HG03095 (cell line): ENCODE data around the gene TGFB2.
"Not testable (repeated sequence)": the region's sequence is repeated elsewhere in the genome, so short reads cannot be mapped to it uniquely, and the experiment has no call there.

ENCODE experiments used
- ATAC-seq: cut with Tn5 transposase; IDR thresholded peaks from one replicate; pipeline ENCODE4 v1.9.1; 2021; ENCODE audit warnings: moderate library complexity; ENCODE audit not compliant: unreplicated experiment

Gene TGFB2

DNA sequence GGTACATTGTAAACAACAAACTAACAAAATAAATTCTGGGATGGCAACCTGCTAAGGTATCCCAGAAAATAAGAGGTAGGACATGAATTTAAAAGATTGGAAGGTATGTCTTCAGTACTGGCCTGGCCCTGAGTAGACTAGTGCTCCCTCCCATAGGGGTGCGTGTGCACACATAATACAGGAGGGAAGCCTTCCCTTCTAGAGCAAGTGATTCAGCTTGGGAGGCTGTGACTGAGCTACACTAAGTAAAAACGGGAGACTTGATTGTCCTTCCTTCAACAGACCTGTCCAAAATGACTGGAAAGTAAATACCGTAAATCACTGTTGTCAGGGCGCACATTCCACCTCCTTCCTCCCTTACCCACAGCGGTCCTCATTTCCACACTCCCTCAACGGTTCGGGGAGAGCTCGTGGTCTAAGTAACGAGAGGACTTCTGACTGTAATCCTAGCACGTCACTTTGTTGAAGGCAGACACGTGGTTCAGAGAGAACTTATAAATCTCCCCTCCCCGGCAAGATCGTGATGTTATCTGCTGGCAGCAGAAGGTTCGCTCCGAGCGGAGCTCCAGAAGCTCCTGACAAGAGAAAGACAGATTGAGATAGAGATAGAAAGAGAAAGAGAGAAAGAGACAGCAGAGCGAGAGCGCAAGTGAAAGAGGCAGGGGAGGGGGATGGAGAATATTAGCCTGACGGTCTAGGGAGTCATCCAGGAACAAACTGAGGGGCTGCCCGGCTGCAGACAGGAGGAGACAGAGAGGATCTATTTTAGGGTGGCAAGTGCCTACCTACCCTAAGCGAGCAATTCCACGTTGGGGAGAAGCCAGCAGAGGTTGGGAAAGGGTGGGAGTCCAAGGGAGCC is at the start of gene TGFB2:
TSS of gene TGFB2 (plus strand) at position 523 of the 859 bp plus-strand sequence. CDS start 1,366 bp downstream, outside the sequence.
- ATAC-seq = peak; percentile 33

GRCh38 chr1:218296162-218296561 is 49.0 kb upstream of the TGFB2 start:
- no peak for ATAC-seq

DNA sequence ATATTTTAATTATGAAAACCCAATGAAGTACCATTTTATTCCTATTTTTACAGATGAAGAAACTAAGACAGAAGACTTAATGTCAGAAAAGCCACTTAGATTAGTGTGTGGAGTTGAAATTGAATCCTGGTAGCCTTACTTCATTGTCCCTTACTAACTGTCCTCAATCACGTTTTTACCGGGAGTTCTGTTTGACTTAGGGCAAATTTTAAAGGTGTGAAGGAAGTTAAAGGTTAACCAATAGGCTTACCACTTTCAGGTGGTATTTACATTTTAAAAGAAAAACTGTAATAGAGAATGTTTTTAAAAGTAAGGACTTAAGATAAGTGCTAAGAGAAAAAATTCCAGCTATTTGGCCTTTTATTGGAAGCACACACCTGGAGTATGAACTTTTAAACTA is 47.7 kb upstream of the TGFB2 start:
- no peak for ATAC-seq

DNA sequence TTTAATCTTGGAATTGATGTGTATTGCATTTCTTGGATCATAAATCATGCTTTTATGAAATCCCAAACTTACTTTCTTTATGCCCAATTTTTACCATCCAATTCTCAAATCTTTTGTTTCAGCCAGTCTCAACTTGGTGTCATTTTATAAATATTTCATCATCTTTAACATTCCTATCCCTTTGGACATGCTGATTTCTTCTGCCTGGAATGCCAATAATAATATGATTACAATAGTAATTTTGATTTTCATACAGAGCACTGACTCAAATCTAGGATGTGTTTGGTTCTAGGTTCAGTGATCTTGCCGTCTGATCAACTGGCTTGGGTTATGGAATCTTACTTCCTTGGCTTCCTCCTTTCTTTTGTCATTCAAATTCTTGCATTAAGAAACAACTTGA is 47.3 kb upstream of the TGFB2 start:
- ATAC-seq = no peak

GRCh38 chr1:218298398-218298797 is 46.7 kb upstream of the TGFB2 start:
- ATAC-seq = no peak

DNA sequence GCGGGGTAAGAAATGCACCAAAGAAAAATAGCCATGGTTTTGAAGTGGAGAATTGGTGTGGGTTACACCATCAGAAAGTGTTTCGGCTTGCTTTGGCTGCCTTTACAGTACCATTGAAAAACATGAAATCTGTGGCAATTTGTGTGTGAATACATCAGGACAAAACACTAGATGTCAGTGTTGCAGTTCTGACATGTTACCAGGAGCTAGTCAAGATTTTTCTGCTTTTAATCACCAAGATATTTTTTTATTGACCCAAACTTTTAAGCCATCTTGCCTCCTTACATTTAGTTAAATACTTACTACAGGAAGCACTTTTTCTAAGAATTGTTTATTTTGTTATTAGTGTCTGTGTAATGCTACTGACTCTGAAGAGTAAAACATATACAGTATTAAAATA is 45.7 kb upstream of the TGFB2 start:
- ATAC-seq = no peak

DNA sequence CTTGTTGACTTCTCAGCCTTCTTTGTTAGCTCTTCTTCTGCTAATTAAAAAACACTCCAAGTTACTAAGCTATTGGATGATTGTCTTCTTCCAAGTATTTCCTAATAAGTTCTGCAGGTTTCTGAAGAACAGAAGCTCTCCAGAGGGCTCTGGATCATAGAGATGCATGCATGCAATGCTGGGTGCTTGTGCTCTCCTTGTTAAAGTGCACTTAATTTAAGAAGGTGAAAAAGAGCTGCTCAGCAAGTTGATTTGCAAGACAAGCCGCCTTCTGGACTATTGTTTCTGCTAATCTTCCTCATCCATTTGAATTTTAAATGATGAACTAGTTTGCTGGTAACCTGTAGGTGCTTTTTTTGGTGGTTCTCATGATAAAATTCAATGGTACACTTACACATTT is 43.9 kb upstream of the TGFB2 start:
- no peak for ATAC-seq

- ATAC-seq = no peak
Measured at GRCh38 chr1:218302155-218302554, 43.0 kb upstream of the TGFB2 start.

DNA sequence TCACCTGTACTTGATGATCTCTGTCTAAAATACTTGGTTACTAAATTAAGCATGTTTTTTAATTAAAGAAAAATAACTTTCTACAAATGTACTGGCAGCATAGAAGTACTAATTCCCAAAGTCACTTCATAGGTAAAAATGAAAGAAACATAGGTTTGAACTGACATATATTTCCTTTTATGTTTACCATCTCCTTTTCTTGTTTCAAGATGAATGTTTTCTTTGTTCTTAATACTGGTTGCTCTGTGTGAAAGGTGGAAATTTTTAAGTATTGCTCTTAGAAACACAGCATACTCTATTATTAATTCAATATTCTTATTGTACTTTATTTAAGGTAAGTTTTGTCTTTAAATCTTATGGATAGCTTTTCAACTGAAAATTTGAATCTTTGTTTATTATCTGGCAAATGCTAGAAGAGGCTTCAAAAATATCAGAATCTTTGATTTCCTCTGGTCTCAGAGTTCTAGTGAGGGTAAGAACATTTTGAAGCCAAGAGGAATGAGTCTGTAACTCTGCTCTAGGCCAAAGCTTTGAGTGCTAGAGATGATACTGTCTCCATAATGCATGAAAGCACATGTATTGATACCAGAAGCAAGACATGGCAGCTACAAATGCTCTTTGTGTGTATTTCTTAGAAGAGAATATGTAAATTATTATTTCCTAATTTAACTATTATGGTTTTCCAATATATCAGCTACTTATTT is 41.8 kb upstream of the TGFB2 start:
- ATAC-seq = no peak

- ATAC-seq = no peak
Measured at GRCh38 chr1:218304281-218305039, 40.7 kb upstream of the TGFB2 start.

DNA sequence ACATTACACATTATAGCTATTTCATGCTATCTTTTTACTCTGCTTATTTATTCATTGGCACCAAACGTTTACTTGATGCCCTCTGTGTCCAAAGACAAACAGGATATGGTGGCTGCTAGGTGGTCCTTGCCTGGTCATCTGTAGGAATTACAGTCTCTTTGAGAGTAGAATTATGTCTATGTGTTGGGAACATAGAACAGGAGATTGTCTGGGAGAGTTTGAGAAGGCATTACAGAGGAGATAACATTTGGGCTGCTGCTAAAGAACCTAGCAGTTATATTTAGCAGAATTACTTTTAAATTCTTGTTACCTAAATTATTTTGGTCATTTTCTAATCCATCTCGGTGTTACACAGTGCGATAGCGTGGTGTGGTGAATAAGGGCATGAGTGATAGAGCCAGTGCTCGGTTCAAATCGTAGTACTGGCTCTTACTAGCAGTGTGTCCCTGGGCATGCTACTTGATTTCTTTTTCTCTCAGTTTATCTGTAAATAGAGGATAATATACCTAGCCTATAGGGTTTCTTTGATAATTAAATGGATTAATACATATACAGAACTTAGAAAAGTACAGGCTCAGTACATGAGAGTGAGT is 39.6 kb upstream of the TGFB2 start:
- ATAC-seq = no peak

DNA sequence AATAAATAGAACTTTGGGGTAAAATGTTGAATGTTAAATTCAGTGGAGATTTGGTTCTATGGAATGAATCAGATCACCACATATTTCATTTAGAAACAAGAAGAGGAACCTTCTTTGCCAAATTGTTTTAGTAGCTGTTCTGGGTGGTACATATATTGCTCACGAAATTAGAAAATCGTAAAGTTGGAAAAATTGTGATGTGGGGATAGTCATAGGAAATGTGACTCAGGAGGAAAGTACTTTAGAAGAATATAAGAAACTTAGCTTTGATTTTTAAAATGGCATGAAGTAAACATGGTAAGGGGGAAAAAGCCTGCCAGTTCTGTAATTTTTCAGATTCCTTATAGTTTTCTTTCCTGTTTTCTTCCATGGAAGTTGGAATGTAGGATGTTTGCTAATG is 32.6 kb upstream of the TGFB2 start:
- no peak for ATAC-seq

GRCh38 chr1:218314316-218314715 is 30.8 kb upstream of the TGFB2 start:
- no peak for ATAC-seq

DNA sequence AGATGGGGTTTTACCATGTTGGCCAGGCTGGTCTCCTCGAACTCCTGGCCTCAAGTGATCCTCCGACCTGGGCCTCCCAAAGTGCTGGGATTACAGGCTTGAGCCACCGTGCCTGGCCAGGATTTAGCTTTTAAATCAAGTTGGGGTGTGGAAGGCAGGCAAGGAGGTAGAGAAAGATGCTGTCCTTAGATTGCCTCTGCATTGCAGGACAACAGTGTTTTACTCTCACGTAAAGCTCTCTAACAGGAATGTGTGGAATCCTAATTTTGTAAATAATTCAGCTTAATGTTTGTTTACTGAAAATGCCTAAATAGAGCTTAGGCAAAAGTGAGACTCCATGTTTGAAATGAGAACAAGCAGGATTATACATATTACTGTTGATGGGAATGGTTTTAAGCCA is 29.5 kb upstream of the TGFB2 start:
- ATAC-seq = no peak

GRCh38 chr1:218317061-218317460 is 28.1 kb upstream of the TGFB2 start:
- no peak for ATAC-seq

- not testable (repeated sequence) for ATAC-seq
Measured at GRCh38 chr1:218320182-218320581, 25.0 kb upstream of the TGFB2 start.

DNA sequence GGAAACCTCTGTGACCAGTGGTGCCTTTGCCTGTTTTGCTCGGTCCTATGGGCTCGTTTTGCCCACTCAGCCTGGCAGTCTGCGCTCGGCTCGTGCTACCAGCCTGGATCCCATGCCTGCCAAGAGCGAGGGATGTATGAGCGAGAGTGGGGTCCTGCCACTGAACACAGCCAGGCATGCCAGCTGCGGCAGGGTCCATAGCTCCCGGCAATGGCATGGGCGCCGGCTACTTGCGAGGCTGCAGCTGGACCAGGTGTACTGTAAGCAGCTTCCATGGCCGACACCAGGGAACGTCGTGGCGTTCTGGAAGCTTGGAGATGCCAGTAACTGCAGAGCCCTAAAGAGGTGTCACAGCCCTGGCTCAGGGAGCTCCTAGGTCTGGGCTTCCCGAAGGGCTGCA is 22.4 kb upstream of the TGFB2 start:
- no peak for ATAC-seq

DNA sequence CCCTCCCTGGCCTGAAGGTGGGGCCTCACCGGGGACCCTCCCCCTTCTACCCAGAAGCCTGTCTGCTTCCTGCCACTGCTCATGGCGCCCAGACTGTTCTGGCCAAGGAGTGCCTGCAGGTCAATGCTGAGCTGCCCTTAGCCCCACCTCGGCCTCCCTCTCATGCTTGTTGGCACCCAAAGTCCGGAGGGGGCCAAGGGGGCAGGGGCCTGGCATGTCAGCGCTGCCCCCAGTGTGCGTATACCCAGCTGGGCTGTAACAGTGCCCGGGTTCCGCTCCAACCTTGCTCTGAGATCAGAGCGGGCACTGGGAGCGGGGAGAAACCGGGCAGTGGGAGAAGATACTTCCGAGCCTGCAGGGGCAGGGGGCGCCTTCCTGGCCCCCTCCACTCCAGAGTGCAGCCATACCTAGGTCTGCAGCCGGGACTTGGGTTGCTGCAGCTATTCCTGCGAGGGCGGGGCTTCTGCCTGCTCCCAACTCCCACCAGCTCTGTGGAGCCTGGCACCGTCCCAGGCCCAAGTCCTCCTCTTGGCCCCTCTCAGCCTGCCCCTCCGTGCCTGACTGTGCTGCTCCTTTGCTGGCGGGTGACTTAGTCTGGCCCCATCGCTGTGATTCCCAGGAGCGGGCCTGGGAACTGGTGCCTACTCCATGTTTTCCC is 21.4 kb upstream of the TGFB2 start:
- no peak for ATAC-seq

DNA sequence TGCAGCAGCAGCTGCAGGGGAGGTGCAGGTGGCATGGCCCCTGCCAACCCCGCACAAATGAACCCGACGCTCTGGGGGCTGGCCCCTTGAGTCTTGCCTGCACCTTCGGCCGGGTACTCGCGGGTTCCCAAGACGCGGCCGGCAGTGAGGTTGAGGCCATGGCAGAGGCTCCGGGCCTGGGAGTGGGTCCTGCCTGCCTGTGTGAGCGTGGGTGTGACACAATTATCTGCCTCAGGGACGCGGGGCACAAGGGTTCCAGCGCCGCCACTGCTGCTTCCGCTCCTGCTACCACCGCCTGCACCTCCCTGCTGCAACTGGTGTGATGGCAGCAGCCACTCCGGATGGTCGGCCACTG is 20.9 kb upstream of the TGFB2 start:
- ATAC-seq = no peak

- ATAC-seq = no peak
Measured at GRCh38 chr1:218328769-218329168, 16.4 kb upstream of the TGFB2 start.
